KBM-7 (cell line): ENCODE data around the gene SLC26A11.
A peak's percentile ranks its signal among the peaks of the same experiment; 100 is the strongest.

Experiments used
- DNase-seq: peaks from one replicate; pipeline ENCODE4 v3.0.0-alpha.2; 2015
- in situ Hi-C: fragments of 300-500 bp; cut with MboI; formaldehyde crosslinking; loops from 2 replicates; pipeline ENCODE4 v1.14.3; 2020; ENCODE audit warnings: low sequenced_read_pairs, low pct_unique_long_range_greater_than_20kb, mixed read lengths

The SLC26A11 gene

GRCh38 chr17:80214878-80215210 is 5.4 kb upstream of the SLC26A11 start:
- DNase-seq = no peak
- in situ Hi-C loops = no loop called here

GRCh38 chr17:80216473-80217456 is 3.5 kb upstream of the SLC26A11 start:
- DNase-seq = no peak
- in situ Hi-C loops = no loop called here

- DNase-seq = no peak
- in situ Hi-C loops = no loop called here
Observed at GRCh38 chr17:80217703-80218362, 2.4 kb upstream of the SLC26A11 start.

GRCh38 chr17:80218391-80218790 is 1.8 kb upstream of the SLC26A11 start:
- DNase-seq = no peak
- in situ Hi-C loops = no loop called here

- DNase-seq = peak; percentile 98
- in situ Hi-C loops = no loop called here
Observed at GRCh38 chr17:80219013-80219762, 1.0 kb upstream of the SLC26A11 start.

GRCh38 chr17:80219763-80220053 is 519 bp upstream of the SLC26A11 start:
- in situ Hi-C loops = no loop called here
- no peak for DNase-seq

- in situ Hi-C loops = no loop called here
- DNase-seq = no peak
Observed at GRCh38 chr17:80220736-80221215, 549 bp downstream of the SLC26A11 start.

GRCh38 chr17:80221351-80222105 is 1.3 kb downstream of the SLC26A11 start:
- in situ Hi-C loops = no loop called here
- no peak for DNase-seq

GRCh38 chr17:80222376-80223141 is 2.3 kb downstream of the SLC26A11 start:
- in situ Hi-C loops = no loop called here
- no peak for DNase-seq

- in situ Hi-C loops = no loop called here
- DNase-seq = no peak
Observed at GRCh38 chr17:80223142-80223815, 3.1 kb downstream of the SLC26A11 start.

- DNase-seq = no peak
- in situ Hi-C loops = no loop called here
Observed at GRCh38 chr17:80223838-80224497, 3.7 kb downstream of the SLC26A11 start.

GRCh38 chr17:80224683-80225082 is 4.5 kb downstream of the SLC26A11 start:
- DNase-seq = no peak
- in situ Hi-C loops = no loop called here

GRCh38 chr17:80225230-80225629 is 5.0 kb downstream of the SLC26A11 start:
- no peak for DNase-seq
- in situ Hi-C loops = no loop called here

- DNase-seq = no peak
- in situ Hi-C loops = no loop called here
Observed at GRCh38 chr17:80227156-80227555, 6.9 kb downstream of the SLC26A11 start.

GRCh38 chr17:80227666-80228065 is 7.4 kb downstream of the SLC26A11 start:
- no peak for DNase-seq
- in situ Hi-C loops = no loop called here

GRCh38 chr17:80228477-80228876 is 8.2 kb downstream of the SLC26A11 start:
- in situ Hi-C loops = no loop called here
- DNase-seq = no peak

- in situ Hi-C loops = no loop called here
- no peak for DNase-seq
Observed at GRCh38 chr17:80229011-80229410, 8.8 kb downstream of the SLC26A11 start.

GRCh38 chr17:80232438-80232837 is 12.2 kb downstream of the SLC26A11 start:
- in situ Hi-C loops = no loop called here
- no peak for DNase-seq
